ENCODE measurements around the gene CCND3.
"Not testable (repeated sequence)": the region's sequence is repeated elsewhere in the genome, so short reads cannot be mapped to it uniquely, and the experiment has no call there.

Gene CCND3

GRCh38 chr6:41947581-41948220, 6.1 kb upstream of the CCND3 start:
- DNase-seq (ENCODE audit: low read depth): no peak

- no peak for DNase-seq (ENCODE audit: low read depth)
Measured at GRCh38 chr6:41943456-41943855, 1.8 kb upstream of the CCND3 start.

DNA sequence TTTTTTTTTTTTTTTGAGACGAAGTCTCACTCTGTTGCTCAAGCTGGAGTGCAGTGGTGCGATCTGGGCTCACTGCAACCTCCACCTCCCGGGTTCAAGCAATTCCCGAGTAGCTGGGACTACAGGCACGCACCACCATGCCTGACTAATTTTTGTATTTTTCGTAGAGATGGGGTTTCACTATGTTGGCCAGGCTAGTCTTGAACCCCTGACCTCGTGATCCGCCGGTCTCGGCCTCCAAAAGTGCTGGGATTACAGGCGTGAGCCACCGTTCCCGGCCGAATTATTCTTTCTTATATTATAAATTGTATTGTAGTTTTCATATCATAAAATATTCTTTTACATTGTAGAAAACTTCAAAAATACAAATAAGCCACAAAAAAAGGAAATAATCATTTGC, 1.3 kb upstream of the CCND3 start:
- not testable (repeated sequence) for DNase-seq (ENCODE audit: low read depth)

GRCh38 chr6:41942067-41942851, 651 bp upstream of the CCND3 start:
- DNase-seq (ENCODE audit: low read depth): no peak

- peak; percentile 44 for DNase-seq (ENCODE audit: low read depth)
Measured at GRCh38 chr6:41940759-41941279, 789 bp downstream of the CCND3 start.

DNA sequence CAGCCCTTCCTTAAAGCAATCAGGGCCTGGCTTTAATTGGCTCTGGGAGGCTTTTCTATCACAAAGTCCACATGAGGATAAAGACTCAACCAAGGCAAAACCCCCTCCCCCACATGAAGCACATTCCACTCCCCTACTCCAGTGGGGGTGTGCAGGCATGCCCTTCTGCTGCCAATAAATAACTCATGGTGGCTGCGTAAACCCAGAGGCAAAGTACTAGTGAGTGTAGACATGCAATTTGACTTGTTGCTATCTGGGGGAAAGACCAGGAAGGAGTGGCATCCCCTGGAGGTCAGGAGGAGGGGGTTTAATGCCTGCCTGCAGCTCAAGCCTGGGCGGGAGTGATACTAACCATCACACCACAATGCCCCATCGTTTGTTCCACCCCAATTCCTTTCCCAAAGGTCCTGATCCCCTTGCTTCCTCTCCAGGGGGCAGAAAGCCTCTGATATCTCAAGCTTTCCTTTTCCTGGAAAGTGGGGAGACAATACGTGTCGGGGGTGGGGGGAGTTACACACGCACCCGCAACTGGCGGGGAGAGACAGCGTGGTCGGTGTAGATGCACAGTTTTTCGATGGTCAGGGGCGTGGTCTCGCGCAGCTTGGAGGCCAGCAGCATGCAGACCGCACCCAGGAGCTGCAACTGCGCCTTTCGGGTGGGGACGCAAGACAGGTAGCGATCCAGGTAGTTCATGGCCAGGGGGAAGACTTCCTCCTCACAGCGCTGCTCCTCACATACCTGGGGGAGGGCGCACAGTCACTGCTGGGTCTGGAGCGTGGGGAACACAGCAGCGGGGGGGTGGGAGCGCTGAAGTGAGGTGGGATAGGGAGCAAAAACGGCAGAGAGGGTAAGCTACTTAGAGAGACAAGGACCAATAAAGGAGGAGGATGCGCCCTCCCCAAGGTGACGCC, 1.5 kb downstream of the CCND3 start:
- DNase-seq (ENCODE audit: low read depth): peak; percentile 58

- DNase-seq (ENCODE audit: low read depth): peak; percentile 47
Measured at GRCh38 chr6:41939176-41939847, 2.3 kb downstream of the CCND3 start.

DNA sequence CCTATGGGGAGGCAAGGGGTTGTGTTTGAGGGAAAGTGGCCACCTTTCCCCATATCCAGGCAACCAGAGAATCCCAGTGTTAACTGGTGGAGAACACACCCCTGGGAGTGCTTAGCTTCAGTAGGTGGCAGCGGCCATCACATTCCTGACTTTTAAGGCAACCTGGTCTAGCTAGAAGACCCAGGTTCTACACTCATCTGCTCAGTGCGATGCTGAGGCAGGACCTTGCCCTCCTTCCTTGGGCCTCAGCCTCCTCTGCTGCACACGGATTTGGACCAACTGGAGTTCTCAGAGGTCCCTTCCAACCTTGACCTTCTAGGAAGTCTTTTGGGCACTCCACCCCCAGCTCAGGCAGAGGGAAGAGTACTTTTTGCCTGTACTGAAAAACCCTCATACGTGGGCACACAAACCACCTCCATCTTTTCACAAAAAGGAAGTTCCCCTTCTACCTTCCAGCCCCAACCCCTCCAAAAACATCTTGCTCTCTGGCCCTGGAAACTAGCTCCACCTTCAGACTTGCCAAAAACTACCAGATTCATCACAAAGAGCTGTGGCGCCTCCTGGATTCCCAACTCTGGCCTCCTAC, 2.9 kb downstream of the CCND3 start:
- DNase-seq (ENCODE audit: low read depth): no peak

DNA sequence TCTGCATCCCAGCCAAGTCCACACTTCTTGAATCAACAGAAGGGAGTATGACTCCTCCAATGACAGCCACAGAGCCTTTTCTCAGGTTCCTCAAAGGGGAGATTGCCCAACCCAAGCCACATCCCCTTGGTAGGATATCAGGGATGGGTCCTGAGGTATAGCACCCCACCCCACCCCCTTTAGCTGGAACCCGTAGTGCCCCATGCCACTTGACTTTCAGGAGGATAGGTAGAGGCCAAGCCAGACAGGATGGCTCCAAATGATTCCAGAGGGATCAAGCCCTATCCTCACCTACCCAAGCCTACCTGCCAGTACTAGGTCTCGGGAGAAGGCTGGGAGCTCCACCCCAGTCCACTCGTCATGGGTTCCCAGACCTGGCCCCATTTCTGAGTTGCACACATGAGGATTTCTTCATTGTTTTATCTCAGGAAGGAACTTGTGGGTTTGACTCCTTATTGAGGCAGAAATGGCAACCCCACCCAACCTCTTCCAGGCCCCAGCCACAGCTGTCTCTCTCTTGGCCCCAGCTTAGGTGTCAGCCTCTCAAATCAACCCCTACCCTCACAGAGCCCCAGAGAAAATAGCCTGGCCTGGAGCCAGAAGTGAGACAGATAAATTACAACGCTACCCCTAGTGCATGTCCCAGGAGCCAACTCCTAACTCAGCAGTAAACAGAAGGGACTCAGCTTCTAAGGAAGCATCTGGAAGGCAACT, 3.6 kb downstream of the CCND3 start:
- DNase-seq (ENCODE audit: low read depth): peak; percentile 33

- DNase-seq (ENCODE audit: low read depth): no peak
Measured at GRCh38 chr6:41937472-41937860, 4.1 kb downstream of the CCND3 start.

- peak; percentile 96 for DNase-seq (ENCODE audit: low read depth)
Measured at GRCh38 chr6:41936073-41936837, 5.4 kb downstream of the CCND3 start.

DNA sequence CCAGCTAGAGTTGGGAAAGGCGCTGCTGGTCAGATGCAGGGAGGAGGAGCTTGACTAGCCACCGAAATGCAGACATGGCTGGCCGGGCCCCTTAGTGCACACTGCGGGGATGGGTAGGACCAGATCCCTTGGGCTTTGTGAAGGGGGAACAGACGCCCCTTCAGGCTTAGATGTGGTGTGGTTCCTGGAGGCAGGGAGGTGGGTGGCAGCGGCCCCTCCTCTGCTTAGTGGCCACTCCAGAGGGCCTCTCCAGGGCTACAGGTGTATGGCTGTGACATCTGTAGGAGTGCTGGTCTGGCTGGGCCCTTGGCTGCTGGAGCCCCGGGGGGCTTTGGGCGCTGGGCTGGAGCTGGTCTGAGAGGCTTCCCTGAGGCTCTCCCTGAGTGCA, 5.9 kb downstream of the CCND3 start:
- no peak for DNase-seq (ENCODE audit: low read depth)

DNA sequence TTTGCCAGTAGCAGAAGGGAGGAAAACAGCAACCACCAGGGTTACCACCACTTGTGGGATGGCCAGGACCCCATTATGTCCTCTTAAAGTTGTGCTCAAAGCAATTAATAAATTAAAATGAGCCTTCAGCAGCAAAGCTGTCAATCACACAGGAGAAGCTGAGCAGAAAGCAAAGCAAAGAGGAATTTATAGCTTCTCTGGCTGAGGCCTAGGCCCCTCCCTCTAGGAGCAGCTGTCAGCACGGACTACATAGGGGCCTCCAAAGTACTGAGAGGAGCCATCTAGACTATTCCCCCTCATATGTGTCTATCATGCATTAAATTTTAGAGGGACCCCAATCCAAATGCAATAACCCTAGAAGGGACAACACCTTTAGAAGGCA, 6.4 kb downstream of the CCND3 start:
- DNase-seq (ENCODE audit: low read depth): no peak

DNA sequence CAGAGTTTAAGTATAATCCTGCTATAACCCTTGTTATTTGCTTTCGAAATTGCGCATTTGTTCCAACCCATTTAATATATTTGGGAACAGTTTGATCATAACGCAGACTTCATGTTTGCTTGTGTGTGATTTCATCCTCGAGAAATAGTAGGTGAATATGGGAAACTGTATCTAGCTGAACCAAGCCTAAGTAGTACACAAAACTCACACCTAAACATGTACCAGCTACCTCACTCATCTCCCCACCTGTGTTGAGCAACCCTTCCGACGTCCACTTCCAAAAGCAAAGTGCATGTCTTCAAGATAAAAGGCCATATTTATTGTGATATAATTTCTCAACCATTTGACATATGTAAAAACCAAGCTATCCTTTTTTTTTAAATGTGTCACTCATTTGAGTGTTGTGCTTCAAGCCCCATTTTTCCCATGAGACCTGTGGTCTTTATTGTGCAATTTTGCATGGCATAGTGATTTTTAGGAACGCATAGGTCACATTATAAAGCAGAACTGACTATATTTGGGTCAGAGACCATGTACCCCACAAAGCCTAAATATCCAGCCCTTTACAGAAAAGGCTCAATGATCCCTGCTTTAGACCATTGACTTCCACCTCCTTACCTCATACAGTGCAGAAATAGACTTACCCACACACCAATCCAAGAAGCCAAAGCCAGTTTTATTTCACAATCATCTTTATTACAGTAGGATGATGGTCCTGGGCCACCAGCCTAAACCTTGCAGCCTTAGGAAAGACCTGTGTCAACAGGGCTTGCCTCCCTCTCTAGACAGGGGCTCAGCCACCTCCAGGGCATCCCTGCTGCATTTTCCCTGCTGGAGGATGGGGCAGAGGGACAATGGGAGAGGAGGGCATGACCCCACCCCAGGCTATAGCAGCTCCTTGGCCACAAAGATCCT, 7.1 kb downstream of the CCND3 start:
- DNase-seq (ENCODE audit: low read depth): no peak

- DNase-seq (ENCODE audit: low read depth): no peak
Measured at GRCh38 chr6:41932378-41932777, 9.2 kb downstream of the CCND3 start.

- no peak for DNase-seq (ENCODE audit: low read depth)
Measured at GRCh38 chr6:41931792-41932191, 9.8 kb downstream of the CCND3 start.

- DNase-seq (ENCODE audit: low read depth): no peak
Measured at GRCh38 chr6:41929924-41930323, 11.7 kb downstream of the CCND3 start.

- no peak for DNase-seq (ENCODE audit: low read depth)
Measured at GRCh38 chr6:41927253-41927652, 14.4 kb downstream of the CCND3 start.

- DNase-seq (ENCODE audit: low read depth): no peak
Measured at GRCh38 chr6:41922154-41922553, 19.5 kb downstream of the CCND3 start.
